GM19193 (cell line): ENCODE measurements around the gene PCK1.

Experiments
- POLR2A ChIP-seq: IDR thresholded peaks from 4 replicates; pipeline ENCODE4 v1.6.1; 2011; ENCODE audit not compliant: insufficient read depth, insufficient read length; ENCODE audit errors: extremely low read depth

The PCK1 gene

GRCh38 chr20:57564180-57564802, 3.4 kb downstream of the PCK1 start:
- no peak for TF ChIP-seq POLR2A

GRCh38 chr20:57564951-57565642, 4.2 kb downstream of the PCK1 start:
- TF ChIP-seq POLR2A = no peak

- no peak for TF ChIP-seq POLR2A
These were observed 5.5 kb downstream of the PCK1 start for GRCh38 chr20:57566399-57566798.

DNA sequence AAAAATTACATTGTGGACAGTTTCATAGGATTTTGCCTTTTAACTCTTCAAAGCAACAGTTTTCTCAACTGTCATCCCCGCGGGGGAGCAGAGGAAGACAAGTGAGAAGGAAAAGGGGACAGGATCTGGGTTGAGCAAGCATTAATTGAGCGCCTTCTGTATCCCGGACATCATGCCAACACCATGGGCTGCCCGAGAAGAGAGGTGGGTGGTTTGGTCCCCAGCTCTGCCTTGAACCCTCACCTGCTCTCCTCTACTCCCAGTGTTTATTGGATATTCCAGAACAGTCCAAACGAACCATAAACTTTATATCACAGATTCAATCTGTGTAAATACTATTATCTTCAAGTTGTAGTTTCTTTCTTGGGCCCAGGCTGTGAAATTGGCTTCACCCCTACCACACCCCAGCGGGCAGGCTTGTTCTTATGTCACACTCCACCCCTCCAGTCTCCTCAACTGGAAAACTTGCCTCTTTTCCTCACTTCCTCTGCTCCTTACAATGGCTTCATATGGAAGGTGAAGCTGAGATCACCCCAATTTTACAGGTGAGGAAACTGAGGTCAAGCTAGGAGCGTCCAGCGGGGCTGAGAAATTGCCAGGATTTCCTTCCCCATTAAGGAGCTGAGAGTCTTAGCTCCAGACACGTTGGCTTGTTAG, 6.0 kb downstream of the PCK1 start:
- TF ChIP-seq POLR2A = no peak

DNA sequence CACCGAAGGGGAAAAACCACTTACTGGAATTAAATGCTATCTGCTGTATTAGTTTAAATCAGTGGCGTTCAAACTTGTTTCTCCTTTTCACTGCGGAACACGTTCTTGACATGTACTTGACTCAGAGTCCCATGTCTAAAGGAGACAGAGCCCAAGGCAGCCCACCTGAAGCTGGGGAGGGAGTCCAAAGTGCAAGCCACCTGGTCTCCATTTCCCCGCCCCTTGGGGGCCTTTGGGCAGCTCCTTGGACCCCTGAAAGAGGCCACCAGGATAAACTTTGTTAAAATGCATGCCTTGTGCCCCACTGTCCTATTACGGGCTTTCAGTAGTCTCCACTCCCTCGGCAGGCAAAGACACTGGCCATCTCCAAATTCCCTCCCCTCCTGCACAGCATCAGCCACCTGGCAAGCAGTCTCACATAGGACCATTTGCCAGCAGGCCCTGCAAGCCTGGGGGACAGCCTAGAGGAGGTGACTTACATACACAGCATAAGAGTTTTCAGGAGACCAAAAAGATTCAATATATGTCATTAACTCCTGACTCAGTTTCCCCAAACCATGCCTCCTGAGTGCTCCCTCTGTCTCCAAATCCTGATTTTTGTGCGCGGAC, 6.7 kb downstream of the PCK1 start:
- no peak for TF ChIP-seq POLR2A

GRCh38 chr20:57568088-57568896, 7.4 kb downstream of the PCK1 start:
- TF ChIP-seq POLR2A = no peak

DNA sequence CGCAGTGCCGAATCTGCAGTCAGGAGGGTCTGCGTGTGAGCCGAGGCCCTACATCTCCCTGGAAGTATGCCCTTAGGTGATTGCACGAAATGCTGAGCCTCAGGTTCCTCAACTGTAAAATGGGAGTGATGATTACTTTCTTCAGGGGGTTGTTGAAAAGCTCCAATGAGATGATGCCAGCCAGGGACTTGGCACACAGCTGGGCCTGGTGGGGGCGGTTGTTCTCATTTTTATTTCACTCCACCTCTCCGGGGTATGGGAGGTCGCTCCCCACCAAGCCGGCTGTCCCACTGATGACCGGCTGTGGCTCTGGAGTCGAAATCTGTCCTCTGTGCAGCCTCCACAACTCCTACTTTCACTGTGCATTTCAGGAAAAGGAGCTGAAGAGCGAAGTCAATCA, 8.1 kb downstream of the PCK1 start:
- TF ChIP-seq POLR2A = no peak

- TF ChIP-seq POLR2A = no peak
These were observed 9.4 kb downstream of the PCK1 start for GRCh38 chr20:57570145-57570850.

GRCh38 chr20:57570920-57571319, 10.0 kb downstream of the PCK1 start:
- no peak for TF ChIP-seq POLR2A

GRCh38 chr20:57571782-57572416, 11.0 kb downstream of the PCK1 start:
- no peak for TF ChIP-seq POLR2A

DNA sequence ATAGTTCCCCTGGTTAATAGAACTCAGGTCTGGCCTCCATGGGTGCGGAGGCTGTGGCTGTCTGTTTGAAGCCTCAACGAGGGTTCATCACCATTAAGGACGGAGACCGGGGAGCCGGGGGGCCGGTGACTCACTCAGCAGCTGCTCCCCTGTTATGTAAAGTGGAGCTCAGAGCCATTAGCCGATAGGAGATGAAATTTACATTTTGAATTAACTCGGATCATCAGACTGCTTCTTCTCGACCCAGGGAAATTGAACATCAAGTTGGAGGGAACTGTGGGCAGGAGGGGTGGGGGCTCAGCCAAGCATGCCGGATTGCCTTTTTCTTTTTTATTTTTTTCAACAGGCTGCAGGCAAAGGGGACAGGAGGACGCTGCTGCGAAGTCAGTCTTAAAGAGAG, 12.3 kb downstream of the PCK1 start:
- TF ChIP-seq POLR2A = no peak

DNA sequence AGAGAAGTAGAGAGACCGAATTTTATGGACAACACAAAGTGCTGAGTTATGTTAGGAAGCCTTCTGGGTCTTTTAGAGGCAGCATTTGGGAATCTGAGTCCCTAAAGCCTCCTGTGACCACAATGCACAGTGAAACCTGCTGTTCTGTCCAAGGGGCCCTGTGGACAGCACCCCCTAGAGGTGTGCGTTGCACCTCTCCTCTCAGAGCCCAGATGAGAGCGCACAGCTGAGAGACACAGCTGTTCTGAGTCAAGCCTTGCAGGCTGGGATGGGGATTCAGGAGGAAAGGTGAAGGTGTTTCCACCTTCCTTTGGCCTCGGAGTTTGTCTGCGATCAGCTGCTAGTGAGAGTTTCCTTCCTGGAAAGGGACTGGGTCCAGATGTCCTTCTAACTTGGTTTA, 13.0 kb downstream of the PCK1 start:
- no peak for TF ChIP-seq POLR2A

DNA sequence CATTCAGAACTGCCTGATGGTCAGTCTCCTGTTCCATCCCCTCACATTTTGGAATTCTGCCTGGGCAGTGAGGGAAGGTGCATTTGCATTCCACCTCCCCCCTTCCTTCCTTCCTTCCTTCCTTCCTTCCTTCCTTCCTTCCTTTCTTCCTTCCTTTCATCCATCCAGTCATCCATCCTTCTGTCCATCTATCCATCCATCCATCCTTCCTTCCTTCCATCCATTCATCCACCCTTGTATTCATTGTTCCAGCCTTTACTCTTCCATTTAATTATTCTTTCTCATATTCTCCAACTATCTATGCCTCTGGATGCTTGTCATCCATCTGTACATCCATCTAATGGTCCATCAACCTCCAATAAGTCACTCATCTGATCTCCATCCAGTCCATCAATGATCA, 14.0 kb downstream of the PCK1 start:
- TF ChIP-seq POLR2A = no peak

DNA sequence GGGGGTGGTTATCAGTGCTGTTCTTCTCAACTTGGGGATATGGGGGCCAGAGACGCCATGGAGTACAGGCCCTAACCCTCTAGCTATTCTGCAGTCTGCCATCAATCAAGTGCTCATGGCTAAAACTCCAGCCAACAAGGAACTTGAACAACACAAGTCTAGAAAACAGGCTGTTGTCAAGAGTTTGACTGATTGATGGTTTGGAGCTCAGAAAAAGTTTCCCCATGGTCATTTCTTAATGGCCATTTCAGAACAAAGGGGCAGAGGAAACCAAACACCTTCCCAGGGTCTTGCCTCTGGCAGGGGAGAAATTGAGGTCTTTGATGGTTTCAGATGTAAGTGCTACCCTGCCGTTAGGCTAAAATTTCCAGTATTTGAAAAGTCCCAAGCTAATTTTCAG, 15.1 kb downstream of the PCK1 start:
- no peak for TF ChIP-seq POLR2A
